ENCODE results near the gene MTHFD2L.

DNA sequence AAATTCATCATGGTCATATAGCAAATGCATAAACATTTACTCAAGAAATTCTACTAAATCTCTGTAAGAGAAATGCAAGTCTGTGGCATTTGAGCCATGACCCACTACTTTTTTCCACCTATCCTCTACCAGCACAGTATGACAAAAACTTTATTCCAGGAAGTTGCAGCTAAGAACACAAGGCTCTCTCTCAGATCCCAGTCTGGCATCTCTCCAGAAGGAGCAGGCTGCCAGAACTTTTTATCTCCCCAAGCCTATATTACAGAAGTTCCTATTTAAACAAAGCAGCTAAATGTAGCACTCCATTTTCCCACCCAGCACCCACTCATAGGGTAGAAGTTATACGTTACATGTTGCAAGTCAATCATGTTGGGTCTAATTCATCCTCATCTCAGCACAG, 101.0 kb downstream of the MTHFD2L start:
- no peak for TF ChIP-seq ARNT (IDR thresholded peaks at IDR 0.05)
- no peak for TF ChIP-seq BHLHE40 (IDR thresholded peaks at IDR 0.05; ENCODE audit: borderline replicate concordance)
- TF ChIP-seq SUZ12 (IDR thresholded peaks at IDR 0.05): no peak
- TF ChIP-seq FOXM1 (IDR thresholded peaks at IDR 0.05; ENCODE audit: borderline replicate concordance): no peak
- no peak for TF ChIP-seq HDGF (IDR thresholded peaks at IDR 0.05; ENCODE audit: borderline replicate concordance)
- TF ChIP-seq ZNF384 (IDR thresholded peaks at IDR 0.05): no peak
- TF ChIP-seq ELF4 (IDR thresholded peaks at IDR 0.05): no peak

All from HEK293T (cell line).